ENCODE results near the gene MARCHF6. TPM values are rescaled to one million over a fixed set of nuclear protein-coding genes. Genes with fewer than 3 reads are reported as not detected.

The MARCHF6 gene
- total and polyA plus RNA-seq, 9 of the 15 experiments (the other 6 are each of a cell fraction or from before 2014, with no cell fraction given), result 74.1 to 456 (median 116) TPM

GRCh38 chr5:10304932-10305331 lies 48.6 kb upstream of the MARCHF6 start (continued):
- no peak for TF ChIP-seq MITF (IDR thresholded peaks at IDR 0.05)
- no peak for TF ChIP-seq ELF1 (tag; IDR thresholded peaks at IDR 0.05)
- TF ChIP-seq ZNF589 (CRISPR knock-in tag; IDR thresholded peaks at IDR 0.05; ENCODE audit: low read depth), result no peak
- no peak for TF ChIP-seq ZNF224 (CRISPR knock-in tag; IDR thresholded peaks at IDR 0.05)
- no peak for TF ChIP-seq ZNF57 (CRISPR knock-in tag; IDR thresholded peaks at IDR 0.05)
- peak; percentile 48; the same call in 1 of the 2 replicates for TF ChIP-seq MGA (IDR thresholded peaks at IDR 0.05)
- TF ChIP-seq HDAC1 (IDR thresholded peaks at IDR 0.05), result peak in 1 of 2 experiments; percentile 66; a peak in 2 of 4 replicates
- TF ChIP-seq CCNT2 (IDR thresholded peaks at IDR 0.05; ENCODE audit: borderline replicate concordance, extremely low read depth, insufficient read length, low read depth, low read length), result no peak
- TF ChIP-seq NELFE (IDR thresholded peaks at IDR 0.05; ENCODE audit: insufficient read depth, insufficient read length), result no peak
- no peak for TF ChIP-seq ZKSCAN3 (CRISPR knock-in tag; IDR thresholded peaks at IDR 0.05)
- TF ChIP-seq TAL1 (IDR thresholded peaks at IDR 0.05), result no peak; the same call in 1 of the 2 replicates
- no peak for TF ChIP-seq THAP7 (CRISPR knock-in tag; IDR thresholded peaks at IDR 0.05)
- TF ChIP-seq, protein P1, sequence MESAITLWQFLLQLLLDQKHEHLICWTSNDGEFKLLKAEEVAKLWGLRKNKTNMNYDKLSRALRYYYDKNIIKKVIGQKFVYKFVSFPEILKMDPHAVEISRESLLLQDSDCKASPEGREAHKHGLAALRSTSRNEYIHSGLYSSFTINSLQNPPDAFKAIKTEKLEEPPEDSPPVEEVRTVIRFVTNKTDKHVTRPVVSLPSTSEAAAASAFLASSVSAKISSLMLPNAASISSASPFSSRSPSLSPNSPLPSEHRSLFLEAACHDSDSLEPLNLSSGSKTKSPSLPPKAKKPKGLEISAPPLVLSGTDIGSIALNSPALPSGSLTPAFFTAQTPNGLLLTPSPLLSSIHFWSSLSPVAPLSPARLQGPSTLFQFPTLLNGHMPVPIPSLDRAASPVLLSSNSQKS (CRISPR knock-in tag; IDR thresholded peaks at IDR 0.05), result no peak
- no peak for TF ChIP-seq IRF2 (CRISPR knock-in tag; IDR thresholded peaks at IDR 0.05)
